A549 treated with dexamethasone at 1 μM for 4 hours (cell line): ENCODE data around the gene TAF1L. TPM values are rescaled to one million over a fixed set of nuclear protein-coding genes. Genes with fewer than 3 reads are reported as not detected.

ENCODE experiments used
- total RNA-seq: library from RNA; stranded (reverse); fragments of 200-300 nt; extraction: Qiagen RNA extraction; gene quantifications from 5 replicates; pipeline ENCODE4 v1.2.3, GENCODE V29; 2022

TAF1L gene
- 0.01 TPM in 2 of 5 replicates, not detected in the others for total RNA-seq

GRCh38 chr9:32635362-32635761, at the start of gene TAF1L:
Gene TAF1L (minus strand): TSS chr9:32635669. CDS start chr9:32635579, 90 bp downstream.

Other genes with a start within 250 kb of the TAF1L start
- 2.5 to 2.9 TPM (median 2.6 TPM) in 5 replicates for gene RIGI, start 109.5 kb downstream of the TAF1L start, total RNA-seq
- 11.7 to 14.1 TPM (median 13.3 TPM) in 5 replicates for gene SMIM27, start 83.3 kb downstream of the TAF1L start, total RNA-seq
- gene TOPORS, start 83.1 kb downstream of the TAF1L start, total RNA-seq: 11.8 to 14.7 TPM (median 13.9 TPM) in 5 replicates
- 82.9 to 115 TPM (median 93.5 TPM) in 5 replicates for gene NDUFB6, start 62.5 kb downstream of the TAF1L start, total RNA-seq
- gene TMEM215, start 147.9 kb upstream of the TAF1L start, total RNA-seq: 0.02 TPM in 3 of 5 replicates, not detected in the others